HEK293T (cell line): ENCODE data around the gene ADAMTS9.

Experiments used
- CTCF ChIA-PET: fragments of 350-600 bp; formaldehyde crosslinking; extraction: SDS; loops from one replicate; lab custom pipeline; 2021; ENCODE audit warnings: antibody characterized with exemption, inconsistent platforms; lab: Yijun Ruan, JAX
- POLR2A ChIA-PET: fragments of 350-600 bp; formaldehyde crosslinking; extraction: SDS; loops from one replicate; lab custom pipeline; 2020; ENCODE audit warnings: antibody characterized with exemption, inconsistent platforms; lab: Yijun Ruan, JAX
- DNase-seq: peaks from one replicate; pipeline ENCODE4 v3.0.0; 2012; ENCODE audit warnings: mixed read lengths; ENCODE audit errors: extremely low spot score
- ARNT ChIP-seq: fragments of 450-650 bp; IDR thresholded peaks from 2 replicates; pipeline ENCODE4 v1.6.1; 2017; ENCODE audit warnings: mild to moderate bottlenecking
- BHLHE40 ChIP-seq: fragments of 450-650 bp; IDR thresholded peaks from 2 replicates; pipeline ENCODE4 v1.6.1; 2016; ENCODE audit warnings: mild to moderate bottlenecking, moderate library complexity, borderline replicate concordance
- CTBP1 ChIP-seq: fragments of 450-650 bp; IDR thresholded peaks from 2 replicates; pipeline ENCODE4 v1.6.1; 2016; ENCODE audit warnings: borderline replicate concordance
- ELF4 ChIP-seq: fragments of 450-650 bp; IDR thresholded peaks from 2 replicates; pipeline ENCODE4 v1.6.1; 2017; ENCODE audit warnings: antibody characterized with exemption
- FOXA1 ChIP-seq: fragments of 450-650 bp; IDR thresholded peaks from 2 replicates; pipeline ENCODE4 v1.6.1; 2016; ENCODE audit warnings: mild to moderate bottlenecking
- FOXK2 ChIP-seq: fragments of 450-650 bp; IDR thresholded peaks from 2 replicates; pipeline ENCODE4 v1.6.1; 2016; ENCODE audit warnings: mild to moderate bottlenecking
- FOXM1 ChIP-seq: fragments of 450-650 bp; IDR thresholded peaks from 2 replicates; pipeline ENCODE4 v1.6.1; 2017; ENCODE audit warnings: mild to moderate bottlenecking, borderline replicate concordance
- HDGF ChIP-seq: fragments of 450-650 bp; IDR thresholded peaks from 2 replicates; pipeline ENCODE4 v1.6.1; 2017; ENCODE audit warnings: antibody characterized with exemption, borderline replicate concordance
- L3MBTL2 ChIP-seq: fragments of 450-650 bp; conservative IDR thresholded peaks from 2 replicates; pipeline ENCODE4 v1.6.1; 2016; ENCODE audit warnings: mild to moderate bottlenecking
- LEF1 ChIP-seq: fragments of 450-650 bp; IDR thresholded peaks from 2 replicates; pipeline ENCODE4 v1.6.1; 2017; ENCODE audit warnings: mild to moderate bottlenecking, borderline replicate concordance
- NFRKB ChIP-seq: fragments of 450-650 bp; IDR thresholded peaks from 2 replicates; pipeline ENCODE4 v1.6.1; 2016; ENCODE audit warnings: mild to moderate bottlenecking, moderate library complexity
- PKNOX1 ChIP-seq: fragments of 450-650 bp; IDR thresholded peaks from 2 replicates; pipeline ENCODE4 v1.6.1; 2016
- SP1 ChIP-seq: fragments of 450-650 bp; IDR thresholded peaks from 2 replicates; pipeline ENCODE4 v1.6.1; 2017
- SUZ12 ChIP-seq: fragments of 450-650 bp; IDR thresholded peaks from 2 replicates; pipeline ENCODE4 v1.6.1; 2016; ENCODE audit warnings: mild to moderate bottlenecking
- TARDBP ChIP-seq: fragments of 450-650 bp; IDR thresholded peaks from 2 replicates; pipeline ENCODE4 v1.6.1; 2016
- ZNF384 ChIP-seq: fragments of 450-650 bp; IDR thresholded peaks from 2 replicates; pipeline ENCODE4 v1.6.1; 2016

ADAMTS9 gene

GRCh38 chr3:64491843-64492242 is 196.0 kb downstream of the ADAMTS9 start:
- CTCF ChIA-PET = no interaction called here
- TF ChIP-seq L3MBTL2 (no peak), ELF4 (no peak), SUZ12 (no peak), NFRKB (no peak), SP1 (no peak), FOXK2 (no peak), TARDBP (no peak), FOXA1 (no peak), ARNT (no peak), HDGF (no peak), PKNOX1 (no peak), BHLHE40 (no peak), FOXM1 (no peak), LEF1 (no peak), ZNF384 (no peak), CTBP1 (no peak)

DNA sequence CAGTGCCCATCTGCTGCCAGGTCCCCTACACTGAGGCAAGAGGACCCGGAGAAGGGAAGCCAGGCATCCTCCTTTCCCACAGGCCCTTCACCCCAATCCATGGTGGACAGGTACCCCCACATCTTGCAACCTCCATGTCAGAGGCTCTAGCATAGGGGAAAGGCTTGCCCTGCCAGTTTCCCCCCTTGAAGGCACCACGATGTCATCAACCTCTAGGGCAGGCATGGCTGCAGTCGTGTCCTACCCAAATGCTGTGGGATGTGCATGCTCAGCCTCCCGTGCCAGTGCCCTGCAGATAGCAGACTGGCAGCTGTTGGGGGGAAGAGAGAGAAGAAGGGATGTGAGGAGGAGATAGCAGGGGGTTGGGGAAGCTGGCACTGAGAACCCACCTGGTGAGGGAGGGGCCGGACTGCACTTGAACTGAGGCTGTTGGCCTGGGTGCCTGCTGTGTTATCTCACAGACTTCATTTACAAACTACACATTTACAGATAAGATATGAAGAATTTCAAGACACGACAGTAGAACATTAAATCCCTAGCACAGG is 197.5 kb downstream of the ADAMTS9 start:
- TF ChIP-seq L3MBTL2 (no peak), ELF4 (no peak), FOXK2 (no peak)
- no peak for DNase-seq
- ChIA-PET POLR2A (no interaction called here), CTCF (no interaction called here)

More at GRCh38 chr3:64491843-64492242, 196.0 kb downstream of the ADAMTS9 start:
- no peak for DNase-seq
- POLR2A ChIA-PET = no interaction called here

- peak; percentile 80 for DNase-seq
- TF ChIP-seq ELF4 (no peak), BHLHE40 (no peak), LEF1 (no peak), ZNF384 (no peak), PKNOX1 (no peak), TARDBP (no peak), SUZ12 (no peak), ARNT (no peak), FOXA1 (no peak), FOXK2 (no peak)
- POLR2A ChIA-PET = no interaction called here
- CTCF ChIA-PET = no interaction called here
These were observed 198.3 kb downstream of the ADAMTS9 start for GRCh38 chr3:64489361-64490044.

DNA sequence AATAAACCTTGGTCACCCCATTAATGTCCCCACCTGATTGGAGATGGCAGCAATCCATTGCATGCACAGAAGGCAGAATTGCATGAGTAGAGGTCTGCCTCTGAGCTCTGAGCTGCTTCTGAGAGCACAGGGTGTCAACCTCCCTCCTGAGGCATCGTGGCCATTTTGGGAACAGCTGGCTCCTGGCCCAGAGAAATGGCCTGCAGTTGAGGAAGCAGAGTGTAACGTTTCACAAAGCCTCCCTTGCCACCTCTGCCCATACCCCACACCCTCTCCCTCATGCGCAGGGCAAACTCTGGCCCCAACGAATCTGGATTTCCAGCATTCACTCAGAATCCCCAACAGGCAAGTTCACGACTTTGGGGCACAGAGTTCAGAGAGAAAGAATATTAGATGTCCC is 198.9 kb downstream of the ADAMTS9 start:
- POLR2A ChIA-PET = no interaction called here
- no peak for DNase-seq
- no peak for TF ChIP-seq FOXA1
- no peak for TF ChIP-seq SUZ12
- no peak for TF ChIP-seq LEF1
- CTCF ChIA-PET = no interaction called here

- ChIA-PET CTCF (interaction anchor here (0.5 to 1.4 kb wide), 4 partner anchors 21 to 481 kb away, joined by 3 to 5 read pairs (median 3); no protein-coding TSS in a partner anchor), POLR2A (no interaction called here)
These were observed 203.4 kb downstream of the ADAMTS9 start for GRCh38 chr3:64484289-64484992.

DNA sequence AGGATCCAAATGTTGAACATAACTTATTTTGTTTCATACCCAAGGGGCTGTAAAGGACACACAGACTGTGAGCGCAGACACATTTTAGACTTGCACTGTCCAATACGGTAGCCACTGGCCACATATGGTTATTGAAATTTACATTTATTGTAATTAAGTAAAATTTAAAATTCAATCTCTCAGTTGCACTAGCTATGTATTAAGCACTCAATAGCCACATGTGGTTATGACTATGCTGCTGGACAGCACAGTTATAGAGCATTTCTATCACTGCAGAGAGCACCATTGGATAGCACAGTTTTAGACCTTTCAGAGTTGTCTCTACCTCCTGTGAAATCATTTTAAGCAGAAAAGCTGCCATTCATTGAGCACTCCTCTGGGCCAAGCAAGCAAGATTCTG is 204.3 kb downstream of the ADAMTS9 start:
- ChIA-PET CTCF (interaction anchor here (0.6 to 1.4 kb wide), 2 partner anchors 104 to 259 kb away, joined by 3 to 4 read pairs; no protein-coding TSS in a partner anchor), POLR2A (no interaction called here)
- no peak for DNase-seq
- no peak for TF ChIP-seq ARNT
- TF ChIP-seq ELF4 = no peak
- TF ChIP-seq BHLHE40 = no peak

More at GRCh38 chr3:64484289-64484992, 203.4 kb downstream of the ADAMTS9 start:
- DNase-seq = peak; percentile 78
- TF ChIP-seq ZNF384 (no peak), FOXM1 (no peak), TARDBP (no peak), LEF1 (no peak), FOXK2 (no peak), HDGF (no peak), ARNT (no peak), SP1 (no peak), SUZ12 (no peak), L3MBTL2 (no peak), ELF4 (no peak), FOXA1 (no peak), BHLHE40 (no peak)

DNA sequence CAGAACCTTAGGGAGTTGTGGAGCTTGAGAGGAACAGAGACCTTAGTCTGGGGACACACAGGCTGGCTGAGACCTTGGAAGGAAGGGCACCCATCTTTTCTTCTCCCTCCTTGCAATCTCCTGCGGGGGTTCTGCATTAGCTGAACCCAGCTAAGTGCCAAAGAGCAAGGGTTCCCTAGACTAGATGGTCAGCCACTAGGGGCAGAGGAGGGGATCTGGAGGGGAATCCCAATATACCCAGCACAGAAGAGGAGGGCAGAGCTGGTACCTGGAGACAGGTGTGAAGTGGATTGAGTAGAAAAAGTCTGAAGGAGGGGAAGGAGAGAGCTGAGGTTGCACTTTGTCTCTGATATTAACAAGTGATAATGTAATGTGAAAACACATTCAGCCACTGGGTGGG is 212.8 kb downstream of the ADAMTS9 start:
- DNase-seq = no peak
- CTCF ChIA-PET = interaction anchor here (0.6 to 1.4 kb wide), 2 partner anchors 11 to 268 kb away, joined by 4 read pairs; no protein-coding TSS in a partner anchor
- TF ChIP-seq NFRKB = no peak
- no peak for TF ChIP-seq SUZ12
- TF ChIP-seq CTBP1 = no peak
- TF ChIP-seq ARNT = no peak
- no peak for TF ChIP-seq LEF1
- no peak for TF ChIP-seq SP1
- no peak for TF ChIP-seq FOXK2
- no peak for TF ChIP-seq FOXA1
- no peak for TF ChIP-seq HDGF
- no peak for TF ChIP-seq L3MBTL2
- TF ChIP-seq ELF4 = no peak
- no peak for TF ChIP-seq FOXM1
- no peak for TF ChIP-seq TARDBP
- no peak for TF ChIP-seq ZNF384
- TF ChIP-seq PKNOX1 = no peak
- TF ChIP-seq BHLHE40 = no peak
- POLR2A ChIA-PET = interaction anchor here (0.6 kb wide), 1 partner anchor 1194 kb away, joined by 3 read pairs; no protein-coding TSS in a partner anchor
